HepG2 (cell line): ENCODE measurements around the gene MIS18A. TPM values are rescaled to one million over a fixed set of nuclear protein-coding genes. Genes with fewer than 3 reads are reported as not detected.

Experiments
- CTCF ChIP-seq: sonication (generic); formaldehyde crosslinking; IDR thresholded peaks from 2 replicates; pipeline ENCODE4 v1.5.0; 2020; ENCODE audit warnings: mild to moderate bottlenecking, missing genetic modification reagents, moderate library complexity
- FOXA3 ChIP-seq: IDR thresholded peaks from 2 replicates; pipeline ENCODE4 v1.6.1; 2016; ENCODE audit warnings: missing genetic modification reagents, missing compliant biosample characterization
- NFKB2 ChIP-seq: sonication (generic); formaldehyde crosslinking; IDR thresholded peaks from 2 replicates; pipeline ENCODE4 v1.4.0; 2020; ENCODE audit warnings: missing genetic modification reagents, borderline replicate concordance
- STAG1 ChIP-seq: sonication (generic); formaldehyde crosslinking; IDR thresholded peaks from 2 replicates; pipeline ENCODE4 v1.4.0; 2020; ENCODE audit warnings: missing genetic modification reagents
- TFDP2 ChIP-seq: sonication (generic); formaldehyde crosslinking; IDR thresholded peaks from 2 replicates; pipeline ENCODE4 v1.4.0; 2020; ENCODE audit warnings: missing genetic modification reagents
- ZBTB20 ChIP-seq: sonication (generic); formaldehyde crosslinking; IDR thresholded peaks from 2 replicates; pipeline ENCODE4 v1.8.1; 2023; ENCODE audit warnings: missing genetic modification reagents, low read depth, mild to moderate bottlenecking, borderline replicate concordance
- ZNF20 ChIP-seq: sonication (generic); formaldehyde crosslinking; IDR thresholded peaks from 2 replicates; pipeline ENCODE4 v1.4.0; 2020; ENCODE audit warnings: mild to moderate bottlenecking, moderate library complexity, missing genetic modification reagents
- polyA plus RNA-seq, 8 experiments: library from polyadenylated mRNA; depleted of rRNA in 3 of 8; stranded (reverse) in 7 of 8; unstranded in 1 of 8; fragments of >200 nt; fragmentation: Illumina TruSeq in 4 of 8; extraction: Trizol in 4 of 8; gene quantifications; 2 replicates each; pipeline versions ENCODE4 v1.2.1 to v1.2.3, GENCODE V29; 2011 to 2016; ENCODE audit warnings: low read depth in 4 of 8, missing spikeins in 1 of 8, mixed read lengths in 1 of 8; ENCODE audit not compliant: insufficient read depth in 1 of 8
- total RNA-seq, 5 experiments: library from RNA; depleted of rRNA; stranded (reverse); fragments of >200 nt; fragmentation: Illumina TruSeq; extraction: Trizol; gene quantifications; 2 replicates each; pipeline ENCODE4 v1.2.3, GENCODE V29; 2016; ENCODE audit warnings: low read depth in 1 of 5
- TF ChIP-seq, protein P1 (sequence below): sonication (generic); formaldehyde crosslinking; IDR thresholded peaks from 2 replicates; pipeline ENCODE4 v1.4.0; 2020; ENCODE audit warnings: missing genetic modification reagents

The MIS18A gene
- total and polyA plus RNA-seq, 2 of the 13 experiments (the other 11 are each of a cell fraction or from before 2014, with no cell fraction given): 11.2 to 41.4 TPM

GRCh38 chr21:32257962-32258785 is 20.7 kb downstream of the MIS18A start (continued):
- TF ChIP-seq, protein P1, sequence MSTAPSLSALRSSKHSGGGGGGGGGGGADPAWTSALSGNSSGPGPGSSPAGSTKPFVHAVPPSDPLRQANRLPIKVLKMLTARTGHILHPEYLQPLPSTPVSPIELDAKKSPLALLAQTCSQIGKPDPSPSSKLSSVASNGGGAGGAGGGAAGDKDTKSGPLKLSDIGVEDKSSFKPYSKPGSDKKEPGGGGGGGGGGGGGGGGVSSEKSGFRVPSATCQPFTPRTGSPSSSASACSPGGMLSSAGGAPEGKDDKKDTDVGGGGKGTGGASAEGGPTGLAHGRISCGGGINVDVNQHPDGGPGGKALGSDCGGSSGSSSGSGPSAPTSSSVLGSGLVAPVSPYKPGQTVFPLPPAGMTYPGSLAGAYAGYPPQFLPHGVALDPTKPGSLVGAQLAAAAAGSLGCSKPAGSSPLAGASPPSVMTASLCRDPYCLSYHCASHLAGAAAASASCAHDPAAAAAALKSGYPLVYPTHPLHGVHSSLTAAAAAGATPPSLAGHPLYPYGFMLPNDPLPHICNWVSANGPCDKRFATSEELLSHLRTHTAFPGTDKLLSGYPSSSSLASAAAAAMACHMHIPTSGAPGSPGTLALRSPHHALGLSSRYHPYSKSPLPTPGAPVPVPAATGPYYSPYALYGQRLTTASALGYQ (CRISPR knock-in tag): no peak
- no peak for TF ChIP-seq ZNF20 (CRISPR knock-in tag)
- TF ChIP-seq NFKB2 (CRISPR knock-in tag): no peak
- TF ChIP-seq TFDP2: no peak
- peak; percentile 98 for TF ChIP-seq STAG1 (CRISPR knock-in tag)
- TF ChIP-seq ZBTB20: no peak
- TF ChIP-seq CTCF (CRISPR knock-in tag): peak; percentile 89
- TF ChIP-seq FOXA3 (CRISPR knock-in tag): peak; percentile 47; the same call in 1 of the 2 replicates
